Heart left ventricle (tissue), 13 donors: ENCODE data around the gene EFCC1.

Experiments used
- CTCF ChIP-seq, 12 donors: fragments of 200-600 bp; sonication (generic) in 4 of 12; IDR thresholded peaks; one replicate each; pipeline versions ENCODE4 v1.5.0 to v1.8.0; 2018 to 2022; ENCODE audit warnings: antibody characterized with exemption in 12 of 12, mild to moderate bottlenecking in 5 of 12
- POLR2A ChIP-seq, 2 donors: fragments of 450-650 bp; IDR thresholded peaks; one replicate each; pipeline ENCODE4 v1.6.1; 2017; ENCODE audit warnings: antibody characterized with exemption in 2 of 2, mild to moderate bottlenecking in 2 of 2, moderate library complexity in 2 of 2
- donor health status: ischemic (EF 13 %, LVEDD 7.1; RV severe dilation, severe dysfunction).
- donor health status: DM: no; HTN: yes; CAD: no.
- donor health status: DM: no; HTN: no; CAD: no.
- donor health status: ischemic (EF 25% LVEDD 6.9; RV normal size, moderate dysfunction).
- donor health status: ischemic (EF 25% LVEDD 5.7; RV mildly dilated, moderate dysfunction).
- donor health status: ischemic (EF 35%, LVEDD 5.7; RV mildly dilated, moderate dysfunction).
- donor health status: nonischemic (EF 11% LVEDD 7.7; RV severe dilation, severe dysfunction).
- donor health status: DM: yes; HTN: yes; CAD: no.
- donor health status: PGD.
- donor health status: ischemic (EF 29% LVEDD 5.4; RV normal size, mild dysfunction).
- donor health status: nonischemic (EF 23%, LVEDD 6.1; RV moderate dilation, normal function).

GRCh38 chr3:129027544-129027880, 26.4 kb downstream of the EFCC1 start:
- TF ChIP-seq CTCF (IDR thresholded peaks at IDR 0.05) = no peak
- TF ChIP-seq POLR2A (IDR thresholded peaks at IDR 0.05) = no peak
